BJ (cell line): ENCODE measurements around the gene SMIM35. TPM values are rescaled to one million over a fixed set of nuclear protein-coding genes. Genes with fewer than 3 reads are reported as not detected.

Source experiments
- CTCF ChIA-PET: fragments of 350-600 bp; formaldehyde crosslinking; extraction: SDS; loops from one replicate; lab custom pipeline; 2021; ENCODE audit warnings: antibody characterized with exemption, inconsistent platforms; lab: Yijun Ruan, JAX
- POLR2A ChIA-PET: fragments of 300-600 bp; sonication (Branson Sonifier 250); formaldehyde crosslinking; extraction: SDS; loops from one replicate; lab custom pipeline; 2021; ENCODE audit warnings: antibody characterized with exemption; lab: Charles Lee
- DNase-seq: peaks from one replicate; pipeline ENCODE4 v3.0.0-alpha.2; 2011; ENCODE audit warnings: low read depth
- H3K27me3 ChIP-seq: 2 replicates; pipeline ENCODE4 v1.6.0; 2011; ENCODE audit warnings: low read length; ENCODE audit not compliant: control insufficient read depth, insufficient read depth
- H3K36me3 ChIP-seq: 2 replicates; pipeline ENCODE4 v1.5.1; 2011; ENCODE audit warnings: low read length; ENCODE audit not compliant: control insufficient read depth, insufficient read depth
- H3K4me3 ChIP-seq: 2 replicates; pipeline ENCODE4 v1.5.1; 2011; ENCODE audit warnings: low read depth, mild to moderate bottlenecking, control low read depth, low read length
- polyA plus RNA-seq: library from polyadenylated mRNA; depleted of rRNA; stranded (reverse); fragments of >200 nt; gene quantifications from 2 replicates; pipeline ENCODE4 v1.2.3, GENCODE V29; 2011
- TF ChIP-seq, protein P1 (sequence below): IDR thresholded peaks from 2 replicates; pipeline ENCODE4 v1.5.1; 2011; ENCODE audit warnings: low read depth, mild to moderate bottlenecking, control low read depth, inconsistent platforms, low read length, moderate library complexity; ENCODE audit not compliant: insufficient read depth

Gene SMIM35
- polyA plus RNA-seq, 1 experiment, result not detected

DNA sequence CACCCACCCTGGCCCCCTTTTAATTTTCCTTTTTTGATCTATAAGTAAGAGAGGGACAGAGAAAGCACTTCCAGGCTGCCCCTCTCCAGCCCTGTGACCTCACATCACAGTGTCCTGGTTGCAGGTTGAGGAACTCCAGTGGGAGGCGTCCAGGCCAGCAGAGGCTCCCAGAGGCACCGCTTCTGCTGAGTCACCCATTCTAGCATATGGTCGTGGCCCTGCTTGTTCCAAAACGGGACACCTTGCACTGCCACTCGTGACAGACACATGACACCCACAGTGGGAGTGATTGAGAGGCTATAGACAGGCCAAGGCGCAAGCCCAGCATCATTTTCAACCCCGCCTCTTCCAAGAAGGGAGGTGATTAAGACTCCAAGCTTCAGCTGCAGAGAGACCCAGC lies 25.9 kb downstream of the SMIM35 start:
- TF ChIP-seq, protein P1, sequence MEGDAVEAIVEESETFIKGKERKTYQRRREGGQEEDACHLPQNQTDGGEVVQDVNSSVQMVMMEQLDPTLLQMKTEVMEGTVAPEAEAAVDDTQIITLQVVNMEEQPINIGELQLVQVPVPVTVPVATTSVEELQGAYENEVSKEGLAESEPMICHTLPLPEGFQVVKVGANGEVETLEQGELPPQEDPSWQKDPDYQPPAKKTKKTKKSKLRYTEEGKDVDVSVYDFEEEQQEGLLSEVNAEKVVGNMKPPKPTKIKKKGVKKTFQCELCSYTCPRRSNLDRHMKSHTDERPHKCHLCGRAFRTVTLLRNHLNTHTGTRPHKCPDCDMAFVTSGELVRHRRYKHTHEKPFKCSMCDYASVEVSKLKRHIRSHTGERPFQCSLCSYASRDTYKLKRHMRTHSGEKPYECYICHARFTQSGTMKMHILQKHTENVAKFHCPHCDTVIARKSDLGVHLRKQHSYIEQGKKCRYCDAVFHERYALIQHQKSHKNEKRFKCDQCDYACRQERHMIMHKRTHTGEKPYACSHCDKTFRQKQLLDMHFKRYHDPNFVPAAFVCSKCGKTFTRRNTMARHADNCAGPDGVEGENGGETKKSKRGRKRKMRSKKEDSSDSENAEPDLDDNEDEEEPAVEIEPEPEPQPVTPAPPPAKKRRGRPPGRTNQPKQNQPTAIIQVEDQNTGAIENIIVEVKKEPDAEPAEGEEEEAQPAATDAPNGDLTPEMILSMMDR, result no peak
- CTCF ChIA-PET, result interaction anchor here (1.9 kb wide), 1 partner anchor 8 kb away, joined by 8 read pairs; no protein-coding TSS in a partner anchor
- no peak overlapping the region for H3K4me3 ChIP-seq
- DNase-seq, result no peak
- no peaks in the 10 kb centered on the region for H3K36me3 ChIP-seq
- H3K27me3 ChIP-seq, result peaks cover 3% of the 10 kb centered on the region
- POLR2A ChIA-PET, result no interaction called here

DNA sequence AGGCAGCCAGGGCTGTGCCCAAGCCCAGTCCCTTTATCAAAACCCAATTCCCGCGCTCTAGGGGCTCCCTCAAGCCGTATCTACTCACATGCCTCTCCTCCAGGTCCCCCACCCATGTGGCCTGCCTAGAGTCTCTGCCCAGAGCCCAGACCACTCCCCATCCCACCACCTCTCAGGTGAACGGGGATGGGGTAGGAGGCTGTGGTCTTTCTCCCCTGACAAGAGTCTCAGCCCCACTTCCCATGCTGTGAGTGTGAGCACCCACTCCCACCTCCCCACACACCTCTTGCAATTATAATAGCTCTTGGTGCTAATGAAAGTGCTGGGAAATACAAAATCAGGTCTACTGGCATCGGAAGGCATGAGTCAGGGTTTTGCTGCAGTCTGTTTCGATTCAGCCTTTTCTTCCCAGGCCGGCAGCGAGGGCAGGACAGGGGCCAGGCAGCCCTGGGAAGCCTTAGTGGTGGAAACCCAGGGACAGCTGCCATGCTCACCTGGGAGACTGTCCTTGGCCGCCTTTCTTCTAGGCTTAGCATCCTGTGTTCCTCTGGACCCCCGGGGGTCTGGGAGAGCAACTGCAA lies 26.6 kb downstream of the SMIM35 start:
- CTCF ChIA-PET, result no interaction called here
- TF ChIP-seq, protein P1, result no peak
- Histone ChIP-seq H3K36me3 (no peaks in the 10 kb centered on the region), H3K27me3 (peaks cover 3% of the 10 kb centered on the region), H3K4me3 (no peak overlapping the region)
- no peak for DNase-seq
- POLR2A ChIA-PET, result no interaction called here

DNA sequence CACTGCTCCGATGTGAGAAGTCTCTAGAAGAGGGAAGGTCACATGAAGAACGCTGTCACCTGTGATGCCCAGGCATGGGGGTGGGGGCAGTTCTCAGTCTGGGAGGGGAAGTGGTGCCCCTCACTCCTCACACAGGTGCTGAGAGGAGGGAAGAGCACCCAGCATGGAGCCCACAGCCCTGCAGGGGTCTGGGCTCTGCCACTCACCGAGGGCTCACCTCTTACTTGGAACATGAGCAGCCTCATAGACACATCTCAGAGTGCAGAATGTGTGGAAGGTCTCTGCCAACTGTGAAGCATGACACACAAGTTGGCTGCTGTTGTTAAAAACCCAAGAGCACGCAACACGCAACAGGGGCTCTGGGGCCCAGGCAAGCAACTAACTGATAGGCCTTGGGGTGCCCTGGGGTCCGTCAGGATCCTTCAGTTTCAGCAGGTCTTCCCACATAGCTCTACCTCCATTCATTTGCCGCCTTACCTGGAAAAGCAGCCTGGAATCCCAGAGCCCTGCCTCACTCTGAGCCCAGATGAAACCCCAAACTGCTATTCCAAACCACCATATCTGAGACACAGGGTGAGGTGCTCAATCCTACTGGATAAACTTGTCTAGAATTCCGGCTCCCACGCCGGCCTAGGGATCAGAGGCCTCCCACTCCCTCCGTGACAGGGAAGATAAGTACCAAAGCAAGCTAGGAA lies 27.4 kb downstream of the SMIM35 start:
- H3K27me3 ChIP-seq, result peaks cover 3% of the 10 kb centered on the region
- no peaks in the 10 kb centered on the region for H3K36me3 ChIP-seq
- DNase-seq, result no peak
- TF ChIP-seq, protein P1, result no peak
- ChIA-PET CTCF (no interaction called here), POLR2A (no interaction called here)
- H3K4me3 ChIP-seq, result no peak overlapping the region

DNA sequence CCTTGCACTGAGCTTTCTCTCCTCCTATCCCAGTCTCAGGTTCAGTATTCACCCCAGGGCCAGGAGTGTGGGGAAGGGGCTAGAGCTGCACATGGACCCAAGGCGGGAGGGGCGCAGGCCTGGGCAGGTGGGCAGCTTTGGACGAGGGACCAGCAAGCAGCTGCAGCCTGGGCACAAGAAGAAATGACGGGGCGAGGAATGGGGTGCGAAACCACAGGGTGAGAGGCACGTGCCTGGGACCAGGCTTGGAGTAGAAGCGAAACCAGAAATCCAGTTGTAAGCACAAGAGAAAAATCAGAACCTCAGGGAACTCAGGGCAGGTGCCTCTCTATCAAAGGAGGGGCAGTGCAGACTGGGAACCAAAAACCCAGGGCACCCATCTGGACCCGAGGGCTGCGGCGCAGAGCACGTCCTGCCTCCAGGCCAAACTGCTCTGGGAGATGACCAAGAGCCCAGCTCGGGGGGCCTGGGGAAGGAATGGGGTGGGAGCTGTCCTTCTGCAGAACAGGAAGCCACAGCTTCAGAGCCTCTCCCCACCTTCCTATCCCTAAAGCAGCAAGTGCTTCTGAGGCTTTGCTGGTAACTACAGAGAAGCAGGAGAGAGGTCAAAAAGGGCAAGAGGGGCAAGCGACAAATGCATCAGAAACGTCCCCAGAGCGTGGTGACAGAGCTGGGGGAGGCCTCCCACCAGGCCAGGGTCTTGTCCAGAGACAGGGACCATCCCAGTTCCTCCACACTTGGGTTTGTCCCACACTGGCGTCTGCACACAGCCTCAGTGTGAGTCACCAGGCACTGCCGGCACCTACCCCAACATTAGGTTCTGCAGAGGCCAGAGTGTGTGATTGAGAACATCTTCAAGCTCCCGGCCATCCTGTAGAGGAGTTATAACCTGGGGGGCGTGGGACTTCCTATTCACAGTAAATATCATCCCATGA lies 28.2 kb downstream of the SMIM35 start:
- CTCF ChIA-PET, result interaction anchor here (1.1 kb wide), 1 partner anchor 241 kb away, joined by 4 read pairs; no protein-coding TSS in a partner anchor
- Histone ChIP-seq H3K4me3 (no peak overlapping the region), H3K27me3 (peaks cover 3% of the 10 kb centered on the region), H3K36me3 (no peaks in the 10 kb centered on the region)
- POLR2A ChIA-PET, result no interaction called here
- TF ChIP-seq, protein P1, result no peak
- no peak for DNase-seq
